Measurements from ENCODE around the gene KDM2A. TPM values are rescaled to one million over a fixed set of nuclear protein-coding genes. Genes with fewer than 3 reads are reported as not detected.

The KDM2A gene
- total RNA-seq, 4 donors from 2014 or later: 65.3 to 137 (median 81.2) TPM

DNA sequence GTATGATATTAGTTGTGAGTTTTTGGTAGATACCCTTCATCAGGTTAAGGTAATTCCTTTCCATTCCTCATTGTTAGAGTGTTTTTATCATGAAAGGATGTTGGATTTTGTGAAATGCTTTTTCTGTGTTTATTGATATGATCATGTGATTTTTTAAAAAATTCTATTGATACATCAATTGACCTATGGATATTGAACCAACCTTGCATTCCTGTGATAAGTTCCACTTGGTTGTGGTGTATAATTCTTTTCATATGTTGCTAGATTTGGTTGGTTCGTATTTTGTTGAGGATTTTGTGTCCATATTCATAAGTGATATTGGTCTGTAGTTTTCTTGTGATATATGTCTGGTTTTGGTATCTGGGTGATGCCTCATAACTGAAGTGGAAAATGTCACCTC, 176.8 kb downstream of the KDM2A start:
- in situ Hi-C loops (cut with MboI; ENCODE audit: low pct_ligation_motif_present in 1 of 4, low pct_unique_long_range_greater_than_20kb in 1 of 4, low sequenced_read_pairs in 3 of 4) (no loop called here), intact Hi-C loops (cut with DNase I; ENCODE audit: low total_unique reads) (no loop called here)
- Histone ChIP-seq H3K27ac (no peak overlapping the region), H3K27me3 (no peaks in the 10 kb centered on the region), H3K4me3 (no peak overlapping the region), H3K4me1 (peaks cover 0 to 13% (median 1%) of the 10 kb centered on the region in 4 donors), H3K36me3 (peaks cover 0 to 33% (median 2%) of the 10 kb centered on the region in 4 donors), H3K9me3 (peaks cover 6 to 9% of the 10 kb centered on the region in 2 donors)
- no peak for TF ChIP-seq POLR2A (IDR thresholded peaks at IDR 0.05)
- no peak for DNase-seq
- 97 to 100% methylated on average over 1 of the region's 1 CpG for WGBS, 2 donors (ENCODE audit: low coverage in 1 of 2)

DNA sequence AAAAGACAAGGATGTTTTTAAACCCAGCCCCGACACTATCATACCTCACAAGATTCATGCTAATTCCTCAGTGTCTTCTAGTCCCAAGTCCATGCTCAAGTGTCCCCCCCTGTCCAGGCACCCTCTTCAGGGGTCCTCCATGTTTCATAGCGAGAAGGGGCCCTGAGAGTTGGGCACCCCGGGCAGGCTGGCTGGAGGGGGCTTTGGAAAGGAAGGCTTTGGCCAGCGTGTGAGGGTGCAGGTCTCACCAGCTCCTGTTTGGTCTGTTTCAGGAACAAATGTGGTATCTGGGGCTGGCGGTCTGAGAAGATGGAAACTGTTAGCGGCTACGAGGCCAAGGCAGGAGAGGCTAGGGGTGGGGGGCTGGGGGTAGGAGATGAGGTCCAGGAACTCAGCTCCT, 179.7 kb downstream of the KDM2A start:
- Histone ChIP-seq H3K9me3 (peaks cover 6 to 9% of the 10 kb centered on the region in 2 donors), H3K27ac (no peak overlapping the region), H3K4me3 (no peak overlapping the region), H3K36me3 (peaks cover 0 to 20% (median 2%) of the 10 kb centered on the region in 4 donors), H3K4me1 (peaks cover 13 to 24% (median 15%) of the 10 kb centered on the region in 4 donors), H3K27me3 (no peaks in the 10 kb centered on the region)
- intact Hi-C loops (cut with DNase I; ENCODE audit: low total_unique reads) (no loop called here), in situ Hi-C loops (cut with MboI; ENCODE audit: low pct_ligation_motif_present in 1 of 4, low pct_unique_long_range_greater_than_20kb in 1 of 4, low sequenced_read_pairs in 3 of 4) (no loop called here)
- no peak for DNase-seq
- 92% methylated on average over 7 of the region's 7 CpGs; no CpG with 5 or more reads in 1 of the 2 donors for WGBS, 2 donors (ENCODE audit: low coverage in 1 of 2)
- no peak for TF ChIP-seq POLR2AphosphoS5 (IDR thresholded peaks at IDR 0.05)
- TF ChIP-seq POLR2A (IDR thresholded peaks at IDR 0.05): no peak
- TF ChIP-seq, protein P1, sequence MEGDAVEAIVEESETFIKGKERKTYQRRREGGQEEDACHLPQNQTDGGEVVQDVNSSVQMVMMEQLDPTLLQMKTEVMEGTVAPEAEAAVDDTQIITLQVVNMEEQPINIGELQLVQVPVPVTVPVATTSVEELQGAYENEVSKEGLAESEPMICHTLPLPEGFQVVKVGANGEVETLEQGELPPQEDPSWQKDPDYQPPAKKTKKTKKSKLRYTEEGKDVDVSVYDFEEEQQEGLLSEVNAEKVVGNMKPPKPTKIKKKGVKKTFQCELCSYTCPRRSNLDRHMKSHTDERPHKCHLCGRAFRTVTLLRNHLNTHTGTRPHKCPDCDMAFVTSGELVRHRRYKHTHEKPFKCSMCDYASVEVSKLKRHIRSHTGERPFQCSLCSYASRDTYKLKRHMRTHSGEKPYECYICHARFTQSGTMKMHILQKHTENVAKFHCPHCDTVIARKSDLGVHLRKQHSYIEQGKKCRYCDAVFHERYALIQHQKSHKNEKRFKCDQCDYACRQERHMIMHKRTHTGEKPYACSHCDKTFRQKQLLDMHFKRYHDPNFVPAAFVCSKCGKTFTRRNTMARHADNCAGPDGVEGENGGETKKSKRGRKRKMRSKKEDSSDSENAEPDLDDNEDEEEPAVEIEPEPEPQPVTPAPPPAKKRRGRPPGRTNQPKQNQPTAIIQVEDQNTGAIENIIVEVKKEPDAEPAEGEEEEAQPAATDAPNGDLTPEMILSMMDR (IDR thresholded peaks at IDR 0.05): no peak
- TF ChIP-seq EP300 (IDR thresholded peaks at IDR 0.05; ENCODE audit: low read depth): no peak

DNA sequence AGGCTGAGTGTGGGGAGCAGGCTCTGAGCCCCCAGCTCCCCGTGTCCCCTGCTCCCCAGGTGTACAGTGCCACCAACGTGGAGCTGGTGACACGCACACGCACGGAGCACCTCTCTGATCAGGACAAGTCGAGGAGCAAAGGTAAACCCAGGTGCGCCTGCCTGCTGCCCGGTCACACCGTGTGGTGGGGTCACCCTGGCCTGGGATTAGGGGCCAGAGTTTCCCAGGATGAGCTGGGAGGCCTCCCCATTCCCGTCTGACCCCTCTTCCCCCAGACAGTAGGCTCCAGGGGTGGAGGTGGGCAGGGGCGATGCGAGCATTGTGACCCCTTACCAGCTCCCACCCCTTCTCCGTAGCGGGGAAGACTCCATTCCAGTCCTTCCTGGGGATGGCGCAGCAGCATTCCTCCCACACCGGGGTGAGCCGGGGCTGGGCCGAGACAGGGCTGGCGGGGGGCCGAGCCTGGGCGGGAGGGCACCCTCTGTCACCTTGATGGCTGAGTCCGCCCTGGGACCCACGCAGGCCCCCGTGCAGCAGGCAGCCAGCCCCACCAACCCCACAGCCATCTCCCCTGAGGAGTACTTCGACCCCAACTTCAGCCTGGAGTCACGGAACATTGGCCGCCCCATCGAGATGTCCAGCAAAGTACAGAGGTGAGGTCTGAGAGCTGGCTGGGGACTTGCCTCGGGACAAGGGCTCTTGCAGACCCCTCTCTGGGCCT, 180.6 kb downstream of the KDM2A start:
- DNase-seq: no peak
- 93% methylated on average over 29 of the region's 29 CpGs; no CpG with 5 or more reads in 1 of the 2 donors for WGBS, 2 donors (ENCODE audit: low coverage in 1 of 2)
- in situ Hi-C loops (cut with MboI; ENCODE audit: low pct_ligation_motif_present in 1 of 4, low pct_unique_long_range_greater_than_20kb in 1 of 4, low sequenced_read_pairs in 3 of 4) (no loop called here), intact Hi-C loops (cut with DNase I; ENCODE audit: low total_unique reads) (no loop called here)
- H3K27ac ChIP-seq: no peak overlapping the region
- H3K27me3 ChIP-seq: no peaks in the 10 kb centered on the region
- peaks cover 0 to 17% (median 2%) of the 10 kb centered on the region in 4 donors for H3K36me3 ChIP-seq
- TF ChIP-seq EP300 (IDR thresholded peaks at IDR 0.05; ENCODE audit: low read depth): no peak
- H3K4me1 ChIP-seq: peaks cover 13 to 32% (median 22%) of the 10 kb centered on the region in 4 donors
- peaks cover 6 to 9% of the 10 kb centered on the region in 2 donors for H3K9me3 ChIP-seq
- no peak overlapping the region for H3K4me3 ChIP-seq

DNA sequence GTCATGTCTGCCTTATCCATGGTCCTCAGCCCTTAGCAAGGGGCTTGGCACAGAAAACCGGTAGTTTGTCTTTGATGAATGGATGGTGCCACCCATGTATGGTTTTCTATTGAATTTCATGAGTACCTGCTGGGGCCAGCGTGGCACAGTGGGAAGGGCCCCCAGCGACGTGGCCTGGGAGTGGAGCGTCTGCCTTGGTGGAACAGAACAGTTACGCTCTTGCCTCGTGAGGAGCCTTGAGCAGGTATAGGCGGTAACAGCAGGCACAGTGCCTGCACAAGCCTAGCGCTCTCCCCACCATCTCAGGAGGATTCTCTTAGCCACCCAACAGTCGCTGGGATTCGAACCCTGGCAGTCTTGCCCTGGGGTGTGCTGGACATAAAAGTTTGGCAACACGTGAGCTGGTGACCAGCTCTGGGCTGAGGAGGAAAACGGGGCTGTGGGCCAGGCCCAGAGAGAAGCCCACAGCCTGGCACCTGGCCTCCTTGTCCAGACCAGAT, 181.2 kb downstream of the KDM2A start:
- Histone ChIP-seq H3K9me3 (peaks cover 6 to 9% of the 10 kb centered on the region in 2 donors), H3K4me1 (peaks cover 13 to 37% (median 26%) of the 10 kb centered on the region in 4 donors), H3K36me3 (peaks cover 0 to 10% (median 2%) of the 10 kb centered on the region in 4 donors), H3K27ac (no peak overlapping the region), H3K27me3 (no peaks in the 10 kb centered on the region), H3K4me3 (no peak overlapping the region)
- intact Hi-C loops (cut with DNase I; ENCODE audit: low total_unique reads): no loop called here
- DNase-seq: no peak
- WGBS, 2 donors (ENCODE audit: low coverage in 1 of 2): 92% methylated on average over 13 of the region's 13 CpGs; no CpG with 5 or more reads in 1 of the 2 donors
- TF ChIP-seq EP300 (IDR thresholded peaks at IDR 0.05; ENCODE audit: low read depth) (no peak), POLR2A (IDR thresholded peaks at IDR 0.05) (no peak), POLR2AphosphoS5 (IDR thresholded peaks at IDR 0.05) (no peak)
- TF ChIP-seq, protein P1 (IDR thresholded peaks at IDR 0.05): no peak
- in situ Hi-C loops (cut with MboI; ENCODE audit: low pct_ligation_motif_present in 1 of 4, low pct_unique_long_range_greater_than_20kb in 1 of 4, low sequenced_read_pairs in 3 of 4): no loop called here

DNA sequence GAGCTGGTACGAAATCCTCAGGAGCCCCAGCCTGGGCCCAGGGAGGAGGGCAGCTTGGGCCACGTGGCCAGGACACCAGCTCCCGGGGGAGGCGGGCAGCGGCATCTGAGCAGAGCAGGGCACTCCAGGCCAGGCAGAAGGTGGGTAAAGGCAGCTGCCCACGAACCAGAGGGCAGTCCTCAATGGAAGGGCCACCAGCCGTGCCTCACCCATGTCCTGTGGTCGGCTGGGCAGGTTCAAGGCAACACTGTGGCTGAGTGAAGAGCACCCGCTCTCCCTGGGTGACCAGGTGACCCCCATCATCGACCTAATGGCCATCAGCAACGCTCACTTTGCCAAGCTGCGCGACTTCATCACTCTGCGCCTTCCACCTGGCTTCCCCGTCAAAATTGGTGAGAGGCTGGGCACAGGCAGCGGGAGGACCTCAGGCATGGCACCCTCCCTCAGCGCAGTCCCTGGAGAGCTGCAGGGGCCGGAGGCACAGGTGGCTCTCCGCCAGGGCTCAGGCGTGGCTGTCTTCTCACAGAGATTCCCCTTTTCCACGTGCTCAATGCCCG, 181.8 kb downstream of the KDM2A start:
- H3K27me3 ChIP-seq: no peaks in the 10 kb centered on the region
- H3K4me1 ChIP-seq: peaks cover 13 to 37% (median 27%) of the 10 kb centered on the region in 4 donors
- in situ Hi-C loops (cut with MboI; ENCODE audit: low pct_ligation_motif_present in 1 of 4, low pct_unique_long_range_greater_than_20kb in 1 of 4, low sequenced_read_pairs in 3 of 4): no loop called here
- peak; percentile 6 for DNase-seq
- no peak overlapping the region for H3K27ac ChIP-seq
- peaks cover 0 to 5% (median 2%) of the 10 kb centered on the region in 4 donors for H3K36me3 ChIP-seq
- TF ChIP-seq EP300 (IDR thresholded peaks at IDR 0.05; ENCODE audit: low read depth) (no peak), POLR2A (IDR thresholded peaks at IDR 0.05) (no peak), POLR2AphosphoS5 (IDR thresholded peaks at IDR 0.05) (no peak)
- TF ChIP-seq, protein P1 (IDR thresholded peaks at IDR 0.05): no peak
- H3K4me3 ChIP-seq: no peak overlapping the region
- intact Hi-C loops (cut with DNase I; ENCODE audit: low total_unique reads): no loop called here
- 91% methylated on average over 22 of the region's 22 CpGs; no CpG with 5 or more reads in 1 of the 2 donors for WGBS, 2 donors (ENCODE audit: low coverage in 1 of 2)
- peaks cover 1 to 4% of the 10 kb centered on the region in 2 donors for H3K9me3 ChIP-seq

Data from transverse colon (tissue), 4 donors.